ENCODE data around the gene NIPSNAP2. TPM values are rescaled to one million over a fixed set of nuclear protein-coding genes. Genes with fewer than 3 reads are reported as not detected.
"Not testable (repeated sequence)": the region's sequence is repeated elsewhere in the genome, so short reads cannot be mapped to it uniquely, and the experiment has no call there.

NIPSNAP2 gene
- 10 to 100 TPM; 47.0 to 47.2 TPM for total RNA-seq

- H3K27me3 Mint-ChIP-seq: no peaks in the 10 kb centered on the region
- peak within 1 kb of the TSS; percentile 90 for H3K4me3 Mint-ChIP-seq
- H3K4me1 Mint-ChIP-seq: peaks cover 25% of the 10 kb centered on the region
- H3K36me3 Mint-ChIP-seq: peaks cover 20% of the 10 kb centered on the region
- peak; percentile 81 for DNase-seq
- peak within 1 kb of the TSS; percentile 86 for H3K27ac Mint-ChIP-seq
- no peaks in the 10 kb centered on the region for H3K9me3 Mint-ChIP-seq
Observed at GRCh38 chr7:55964261-55965099, at the start of gene NIPSNAP2. Gene NIPSNAP2, plus strand, starts transcription at chr7:55964585. Its CDS starts 25 bp downstream, at chr7:55964610.

- H3K9me3 Mint-ChIP-seq: no peaks in the 10 kb centered on the region
- H3K4me1 Mint-ChIP-seq: no peaks in the 10 kb centered on the region
- H3K4me3 Mint-ChIP-seq: no peak overlapping the region
- H3K36me3 Mint-ChIP-seq: peaks cover 5% of the 10 kb centered on the region
- DNase-seq: no peak
- no peak overlapping the region for H3K27ac Mint-ChIP-seq
- H3K27me3 Mint-ChIP-seq: no peaks in the 10 kb centered on the region
Observed at GRCh38 chr7:55917771-55918170, 46.6 kb upstream of the NIPSNAP2 start.

GRCh38 chr7:55928006-55928767, 36.2 kb upstream of the NIPSNAP2 start:
- Mint-ChIP-seq H3K36me3 (peaks cover 9% of the 10 kb centered on the region), H3K4me1 (no peaks in the 10 kb centered on the region), H3K27ac (no peak overlapping the region), H3K4me3 (no peak overlapping the region), H3K9me3 (peaks cover 4% of the 10 kb centered on the region), H3K27me3 (no peaks in the 10 kb centered on the region)
- no peak for DNase-seq

- Mint-ChIP-seq H3K36me3 (peaks cover 16% of the 10 kb centered on the region), H3K9me3 (peaks cover 9% of the 10 kb centered on the region), H3K4me1 (no peaks in the 10 kb centered on the region), H3K27me3 (no peaks in the 10 kb centered on the region), H3K27ac (no peak overlapping the region), H3K4me3 (no peak overlapping the region)
- DNase-seq: no peak
Observed at GRCh38 chr7:55931421-55932151, 32.8 kb upstream of the NIPSNAP2 start.

GRCh38 chr7:55939514-55940123, 24.8 kb upstream of the NIPSNAP2 start:
- DNase-seq: no peak
- Mint-ChIP-seq H3K4me1 (no peaks in the 10 kb centered on the region), H3K27ac (no peak overlapping the region), H3K9me3 (peaks cover 39% of the 10 kb centered on the region), H3K36me3 (peaks cover 40% of the 10 kb centered on the region), H3K27me3 (no peaks in the 10 kb centered on the region), H3K4me3 (no peak overlapping the region)

GRCh38 chr7:55946545-55946944, 17.8 kb upstream of the NIPSNAP2 start:
- Mint-ChIP-seq H3K27me3 (no peaks in the 10 kb centered on the region), H3K4me3 (no peak overlapping the region), H3K36me3 (peaks cover 19% of the 10 kb centered on the region), H3K9me3 (peaks cover 19% of the 10 kb centered on the region), H3K27ac (no peak overlapping the region), H3K4me1 (no peaks in the 10 kb centered on the region)
- DNase-seq: no peak

GRCh38 chr7:55951637-55952351, 12.6 kb upstream of the NIPSNAP2 start, which contains the start of gene MRPS17:
Gene MRPS17, plus strand, starts transcription at chr7:55951877. Its CDS starts 1,319 bp downstream, at chr7:55953196.
- H3K4me3 Mint-ChIP-seq: peak within 1 kb of the TSS; percentile 95

GRCh38 chr7:55952352-55952671, 12.1 kb upstream of the NIPSNAP2 start:
- H3K27me3 Mint-ChIP-seq, DNase-seq, H3K9me3 Mint-ChIP-seq: not testable (repeated sequence)
- H3K4me1 Mint-ChIP-seq: peaks cover 16% of the 10 kb centered on the region
- peaks cover 31% of the 10 kb centered on the region for H3K36me3 Mint-ChIP-seq
- peak overlapping the region; percentile 95 for H3K4me3 Mint-ChIP-seq
- peak overlapping the region; percentile 97 for H3K27ac Mint-ChIP-seq

More at GRCh38 chr7:55951637-55952351, 12.6 kb upstream of the NIPSNAP2 start, which contains the start of gene MRPS17:
- Mint-ChIP-seq H3K9me3 (peaks cover 1% of the 10 kb centered on the region), H3K27me3 (no peaks in the 10 kb centered on the region), H3K36me3 (peaks cover 31% of the 10 kb centered on the region), H3K4me1 (peaks cover 16% of the 10 kb centered on the region), H3K27ac (peak within 1 kb of the TSS; percentile 97)
- DNase-seq: peak; percentile 92

GRCh38 chr7:55953707-55954475, 10.5 kb upstream of the NIPSNAP2 start:
- DNase-seq: no peak
- Mint-ChIP-seq H3K4me1 (peaks cover 16% of the 10 kb centered on the region), H3K9me3 (peaks cover 1% of the 10 kb centered on the region), H3K27me3 (no peaks in the 10 kb centered on the region), H3K27ac (peak overlapping the region; percentile 74), H3K4me3 (peak overlapping the region; percentile 95), H3K36me3 (peaks cover 42% of the 10 kb centered on the region)

- DNase-seq: no peak
- Mint-ChIP-seq H3K9me3 (no peaks in the 10 kb centered on the region), H3K4me1 (peaks cover 16% of the 10 kb centered on the region), H3K4me3 (no peak overlapping the region), H3K36me3 (peaks cover 42% of the 10 kb centered on the region), H3K27ac (no peak overlapping the region), H3K27me3 (no peaks in the 10 kb centered on the region)
Observed at GRCh38 chr7:55957190-55957589, 7.2 kb upstream of the NIPSNAP2 start.

- Mint-ChIP-seq H3K27ac (no peak overlapping the region), H3K27me3 (no peaks in the 10 kb centered on the region), H3K9me3 (no peaks in the 10 kb centered on the region), H3K4me1 (peaks cover 15% of the 10 kb centered on the region), H3K36me3 (peaks cover 24% of the 10 kb centered on the region), H3K4me3 (no peak overlapping the region)
- DNase-seq: no peak
Observed at GRCh38 chr7:55962014-55962413, 2.4 kb upstream of the NIPSNAP2 start.

GRCh38 chr7:55963584-55964168, 709 bp upstream of the NIPSNAP2 start:
- DNase-seq: no peak
- Mint-ChIP-seq H3K4me3 (peak overlapping the region; percentile 73), H3K4me1 (peaks cover 20% of the 10 kb centered on the region), H3K9me3 (no peaks in the 10 kb centered on the region), H3K36me3 (peaks cover 18% of the 10 kb centered on the region), H3K27ac (peak overlapping the region; percentile 76), H3K27me3 (no peaks in the 10 kb centered on the region)

- Mint-ChIP-seq H3K4me3 (peak overlapping the region; percentile 90), H3K4me1 (peaks cover 27% of the 10 kb centered on the region), H3K27me3 (no peaks in the 10 kb centered on the region), H3K9me3 (no peaks in the 10 kb centered on the region), H3K36me3 (peaks cover 16% of the 10 kb centered on the region), H3K27ac (peak overlapping the region; percentile 86)
- no peak for DNase-seq
Observed at GRCh38 chr7:55965100-55965470, 700 bp downstream of the NIPSNAP2 start.
